ENCODE results near the gene ALOX12. TPM values are rescaled to one million over a fixed set of nuclear protein-coding genes. Genes with fewer than 3 reads are reported as not detected.

Gene ALOX12
- polyA plus RNA-seq, 1 donor (not counting 4 experiments of a cell fraction or from before 2014, with no cell fraction given) = 0.35 TPM

DNA sequence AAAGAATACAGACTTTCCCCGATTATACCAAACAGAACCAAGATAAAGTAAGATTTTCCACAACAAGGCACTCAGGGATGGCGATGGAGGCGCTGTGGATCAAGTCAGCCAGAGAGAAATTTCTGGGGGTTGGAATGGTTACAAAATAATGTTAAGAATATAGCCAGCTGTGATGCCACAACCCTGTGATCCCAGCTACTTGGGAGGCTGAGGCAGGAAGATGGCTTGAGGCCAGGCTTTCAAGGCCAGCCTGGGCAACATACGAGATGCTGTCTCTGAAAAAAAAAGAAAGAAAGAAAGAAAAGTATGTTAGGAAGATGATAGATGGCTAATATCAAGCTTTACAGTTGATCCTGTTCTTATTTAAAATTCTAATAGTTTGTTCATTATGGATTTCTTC lies 10.6 kb upstream of the ALOX12 start:
- H3K9ac ChIP-seq (ENCODE audit: control insufficient read depth, extremely low read depth, insufficient read depth, low read length) = no peak overlapping the region
- no peaks in the 10 kb centered on the region for H3K9me3 ChIP-seq (ENCODE audit: control insufficient read depth, low read depth, low read length)
- no peak overlapping the region for H2AFZ ChIP-seq (ENCODE audit: control insufficient read depth, low read length)
- no peaks in the 10 kb centered on the region for H3K4me1 ChIP-seq (ENCODE audit: control insufficient read depth, extremely low read depth, insufficient read depth, low read length)
- DNase-seq (ENCODE audit: low read depth, low spot score) = no peak
- H3K27ac ChIP-seq (ENCODE audit: control insufficient read depth, insufficient read depth, low read length) = no peak overlapping the region
- no peaks in the 10 kb centered on the region for H3K79me2 ChIP-seq (ENCODE audit: control insufficient read depth, insufficient read depth, low read length)
- H3K27me3 ChIP-seq (ENCODE audit: control insufficient read depth, extremely low read depth, insufficient read depth, low read length) = no peaks in the 10 kb centered on the region
- H3K9me1 ChIP-seq (ENCODE audit: control insufficient read depth, extremely low read depth, insufficient read depth, low read length) = no peaks in the 10 kb centered on the region
- H4K20me1 ChIP-seq (ENCODE audit: control insufficient read depth, extremely low read depth, insufficient read depth, low read length) = no peaks in the 10 kb centered on the region
- dilution Hi-C loops (cut with MboI; ENCODE audit: extremely low pct_ligation_motif_present, low sequenced_read_pairs) = no loop called here
- no peak overlapping the region for H3K4me3 ChIP-seq (ENCODE audit: control insufficient read depth in 2 of 3, extremely low read depth in 1 of 3, insufficient read depth in 2 of 3, low read depth in 1 of 3, low read length in 3 of 3)
- FAIRE-seq = no peak
- H3K4me2 ChIP-seq (ENCODE audit: control insufficient read depth, extremely low read depth, insufficient read depth, low read depth, low read length) = no peak overlapping the region
- no peaks in the 10 kb centered on the region for H3K36me3 ChIP-seq (ENCODE audit: control insufficient read depth in 2 of 2, extremely low read depth in 1 of 2, insufficient read depth in 2 of 2, low read length in 2 of 2)
- TF ChIP-seq EZH2 (IDR thresholded peaks at IDR 0.05; ENCODE audit: low read length) = no peak
- TF ChIP-seq CTCF (optimal IDR thresholded peaks at IDR 0.05 in 1 of 3, IDR thresholded peaks at IDR 0.05 in 1 of 3, conservative IDR thresholded peaks at IDR 0.05 in 1 of 3; ENCODE audit: extremely low read depth in 1 of 3, insufficient read depth in 2 of 3, low read length in 3 of 3) = no peak

DNA sequence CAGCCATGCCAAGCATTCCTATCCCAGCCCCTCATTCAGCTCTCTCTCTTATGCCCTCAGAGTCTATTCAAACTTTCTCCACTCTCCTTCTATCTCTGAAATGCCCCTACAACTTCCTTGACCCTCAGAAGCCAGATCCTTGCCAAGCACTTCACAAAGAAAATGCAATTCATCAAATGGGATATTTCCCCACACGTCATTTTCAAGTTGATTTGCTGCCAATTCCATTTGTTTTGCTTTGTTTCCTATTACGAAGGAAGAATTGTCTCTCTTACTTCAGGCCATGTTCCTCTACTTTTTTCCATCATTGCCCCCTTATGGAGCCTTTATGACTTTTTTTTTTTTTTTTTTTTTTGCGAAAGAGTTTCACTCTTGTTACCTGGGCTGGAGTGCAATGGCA lies 9.2 kb upstream of the ALOX12 start:
- Histone ChIP-seq H3K4me2 (ENCODE audit: control insufficient read depth, extremely low read depth, insufficient read depth, low read depth, low read length) (no peak overlapping the region), H2AFZ (ENCODE audit: control insufficient read depth, low read length) (no peak overlapping the region), H3K4me1 (ENCODE audit: control insufficient read depth, extremely low read depth, insufficient read depth, low read length) (no peaks in the 10 kb centered on the region), H3K4me3 (ENCODE audit: control insufficient read depth in 2 of 3, extremely low read depth in 1 of 3, insufficient read depth in 2 of 3, low read depth in 1 of 3, low read length in 3 of 3) (no peak overlapping the region), H3K27ac (ENCODE audit: control insufficient read depth, insufficient read depth, low read length) (no peak overlapping the region), H3K79me2 (ENCODE audit: control insufficient read depth, insufficient read depth, low read length) (no peaks in the 10 kb centered on the region), H3K9ac (ENCODE audit: control insufficient read depth, extremely low read depth, insufficient read depth, low read length) (no peak overlapping the region), H4K20me1 (ENCODE audit: control insufficient read depth, extremely low read depth, insufficient read depth, low read length) (no peaks in the 10 kb centered on the region), H3K9me3 (ENCODE audit: control insufficient read depth, low read depth, low read length) (no peaks in the 10 kb centered on the region), H3K36me3 (ENCODE audit: control insufficient read depth in 2 of 2, extremely low read depth in 1 of 2, insufficient read depth in 2 of 2, low read length in 2 of 2) (no peaks in the 10 kb centered on the region), H3K27me3 (ENCODE audit: control insufficient read depth, extremely low read depth, insufficient read depth, low read length) (no peaks in the 10 kb centered on the region), H3K9me1 (ENCODE audit: control insufficient read depth, extremely low read depth, insufficient read depth, low read length) (no peaks in the 10 kb centered on the region)
- dilution Hi-C loops (cut with MboI; ENCODE audit: extremely low pct_ligation_motif_present, low sequenced_read_pairs) = no loop called here
- FAIRE-seq (no peak), DNase-seq (ENCODE audit: low read depth, low spot score) (no peak)
- TF ChIP-seq CTCF (optimal IDR thresholded peaks at IDR 0.05 in 1 of 3, IDR thresholded peaks at IDR 0.05 in 1 of 3, conservative IDR thresholded peaks at IDR 0.05 in 1 of 3; ENCODE audit: extremely low read depth in 1 of 3, insufficient read depth in 2 of 3, low read length in 3 of 3) (no peak), EZH2 (IDR thresholded peaks at IDR 0.05; ENCODE audit: low read length) (no peak)

All from keratinocyte (primary cell).